HepG2 (cell line): Measurements from ENCODE around the gene NR2F1. TPM values are rescaled to one million over a fixed set of nuclear protein-coding genes. Genes with fewer than 3 reads are reported as not detected.

Source experiments
- EED ChIP-seq: sonication (generic); formaldehyde crosslinking; IDR thresholded peaks from 2 replicates; pipeline ENCODE4 v1.5.0; 2020; ENCODE audit warnings: mild to moderate bottlenecking, missing genetic modification reagents
- ETV5 ChIP-seq: IDR thresholded peaks from 2 replicates; pipeline ENCODE4 v1.6.1; 2018; ENCODE audit warnings: missing biosample characterization, missing genetic modification reagents, inconsistent platforms, borderline replicate concordance
- FOSL1 ChIP-seq: sonication (generic); formaldehyde crosslinking; IDR thresholded peaks from 2 replicates; pipeline ENCODE4 v1.9.0; 2021; ENCODE audit warnings: missing genetic modification reagents, borderline replicate concordance
- GABPA ChIP-seq, 2 experiments: IDR thresholded peaks; 2 replicates each; pipeline ENCODE4 v1.6.1; 2011 to 2016; ENCODE audit warnings: low read depth in 2 of 2, low read length in 1 of 2, missing biosample characterization in 1 of 2, missing genetic modification characterization in 1 of 2
- HNRNPLL ChIP-seq: fragments of 200-400 bp; formaldehyde crosslinking; IDR thresholded peaks from 2 replicates; pipeline ENCODE4 v1.6.1; 2017; ENCODE audit warnings: mild to moderate bottlenecking, low read depth, low read length; ENCODE audit not compliant: poor library complexity, severe bottlenecking
- NCOA2 ChIP-seq: sonication (generic); formaldehyde crosslinking; IDR thresholded peaks from 2 replicates; pipeline ENCODE4 v1.8.0; 2022; ENCODE audit warnings: inconsistent platforms
- NFRKB ChIP-seq: fragments of 450-650 bp; IDR thresholded peaks from 2 replicates; pipeline ENCODE4 v1.6.1; 2017
- RBAK ChIP-seq: sonication (generic); formaldehyde crosslinking; IDR thresholded peaks from 2 replicates; pipeline ENCODE4 v1.5.1; 2020; ENCODE audit warnings: mild to moderate bottlenecking, missing genetic modification reagents
- SRSF4 ChIP-seq: fragments of 200-400 bp; formaldehyde crosslinking; IDR thresholded peaks from one replicate; pipeline ENCODE4 v1.6.1; 2018; ENCODE audit warnings: mild to moderate bottlenecking, low read depth, low read length, moderate library complexity; ENCODE audit not compliant: poor library complexity, severe bottlenecking
- SUZ12 ChIP-seq: fragments of 150-350 bp; IDR thresholded peaks from 2 replicates; pipeline ENCODE4 v1.6.1; 2014; ENCODE audit warnings: low read depth, low read length
- ZNF224 ChIP-seq: sonication (generic); formaldehyde crosslinking; IDR thresholded peaks from 2 replicates; pipeline ENCODE4 v1.5.0; 2020; ENCODE audit warnings: mild to moderate bottlenecking, missing genetic modification reagents
- ZNF260 ChIP-seq: sonication (generic); formaldehyde crosslinking; IDR thresholded peaks from 2 replicates; pipeline ENCODE4 v1.4.0; 2020; ENCODE audit warnings: missing genetic modification reagents, low read depth, mild to moderate bottlenecking, borderline replicate concordance
- ZNF282 ChIP-seq: fragments of 450-650 bp; IDR thresholded peaks from 2 replicates; pipeline ENCODE4 v1.6.1; 2018; ENCODE audit not compliant: partially characterized antibody
- ZNF501 ChIP-seq: sonication (generic); formaldehyde crosslinking; IDR thresholded peaks from 2 replicates; pipeline ENCODE4 v1.5.1; 2020; ENCODE audit warnings: mild to moderate bottlenecking, moderate library complexity, missing genetic modification reagents
- ZNF703 ChIP-seq: sonication (generic); formaldehyde crosslinking; IDR thresholded peaks from 2 replicates; pipeline ENCODE4 v1.5.1; 2020; ENCODE audit warnings: missing genetic modification reagents, mild to moderate bottlenecking, moderate library complexity, borderline replicate concordance
- polyA plus RNA-seq, 8 experiments: library from polyadenylated mRNA; depleted of rRNA in 3 of 8; stranded (reverse) in 7 of 8; unstranded in 1 of 8; fragments of >200 nt; fragmentation: Illumina TruSeq in 4 of 8; extraction: Trizol in 4 of 8; gene quantifications; 2 replicates each; pipeline versions ENCODE4 v1.2.1 to v1.2.3, GENCODE V29; 2011 to 2016; ENCODE audit warnings: low read depth in 4 of 8, missing spikeins in 1 of 8, mixed read lengths in 1 of 8; ENCODE audit not compliant: insufficient read depth in 1 of 8
- total RNA-seq, 5 experiments: library from RNA; depleted of rRNA; stranded (reverse); fragments of >200 nt; fragmentation: Illumina TruSeq; extraction: Trizol; gene quantifications; 2 replicates each; pipeline ENCODE4 v1.2.3, GENCODE V29; 2016; ENCODE audit warnings: low read depth in 1 of 5
- TF ChIP-seq, protein P1 (sequence below): IDR thresholded peaks from 2 replicates; pipeline ENCODE4 v1.6.1; 2012; ENCODE audit warnings: low read length, improper control_type of control experiment
- TF ChIP-seq, protein P2 (sequence below): sonication (generic); formaldehyde crosslinking; IDR thresholded peaks from 2 replicates; pipeline ENCODE4 v1.4.0; 2020; ENCODE audit warnings: mild to moderate bottlenecking, missing genetic modification reagents
- TF ChIP-seq, protein P3 (sequence below): sonication (generic); formaldehyde crosslinking; IDR thresholded peaks from 2 replicates; pipeline ENCODE4 v1.5.0; 2020; ENCODE audit warnings: missing genetic modification reagents
- TF ChIP-seq, protein P4 (sequence below): sonication (generic); formaldehyde crosslinking; IDR thresholded peaks from 2 replicates; pipeline ENCODE4 v1.4.0; 2020; ENCODE audit warnings: low read depth, missing genetic modification reagents

NR2F1 gene
- total and polyA plus RNA-seq, 2 of the 13 experiments (the other 11 are each of a cell fraction or from before 2014, with no cell fraction given) = 17.1 to 59.7 TPM

DNA sequence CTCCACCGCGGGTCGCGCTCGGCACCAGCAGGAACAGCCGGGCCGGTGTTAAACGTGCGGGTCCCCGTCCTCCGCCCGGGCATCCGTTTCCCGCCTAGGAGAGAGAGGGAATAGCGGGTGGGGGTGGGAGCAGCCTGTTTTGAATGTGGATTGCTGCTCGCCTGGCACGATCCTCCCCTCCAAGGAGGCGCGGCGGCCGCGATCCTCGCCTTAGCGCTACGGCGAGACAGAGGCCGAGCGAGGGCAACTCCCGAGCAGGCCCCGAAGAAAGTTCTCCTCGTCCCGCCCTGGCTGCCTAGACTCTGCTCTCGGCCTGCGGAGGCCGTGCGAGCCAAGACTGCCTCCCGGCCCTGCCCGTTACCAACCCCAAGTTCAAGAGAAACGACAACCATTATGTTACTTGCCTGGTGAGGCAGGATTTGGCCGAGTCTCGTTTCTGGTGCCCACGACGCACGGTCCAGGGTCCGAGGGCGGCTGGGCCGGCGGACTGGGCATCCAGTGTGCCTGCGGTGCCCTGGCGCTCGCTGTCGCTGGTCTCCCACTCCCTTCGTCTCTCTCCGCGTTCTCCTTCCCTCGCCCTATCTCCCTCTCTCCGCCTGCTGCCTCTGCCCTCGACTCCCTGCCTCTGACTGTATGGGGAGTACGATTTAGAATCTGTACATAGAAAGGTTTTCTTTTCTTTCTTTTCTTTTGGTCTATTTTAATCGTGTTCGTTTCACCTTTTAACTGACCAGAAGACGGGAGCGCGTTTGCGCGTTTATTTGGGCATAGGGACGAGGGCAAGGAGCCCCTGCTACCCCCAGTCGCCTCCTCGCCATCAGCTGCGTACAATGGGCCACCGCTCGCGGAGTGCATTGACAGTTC is 2.7 kb upstream of the NR2F1 start (continued):
- TF ChIP-seq, protein P1, sequence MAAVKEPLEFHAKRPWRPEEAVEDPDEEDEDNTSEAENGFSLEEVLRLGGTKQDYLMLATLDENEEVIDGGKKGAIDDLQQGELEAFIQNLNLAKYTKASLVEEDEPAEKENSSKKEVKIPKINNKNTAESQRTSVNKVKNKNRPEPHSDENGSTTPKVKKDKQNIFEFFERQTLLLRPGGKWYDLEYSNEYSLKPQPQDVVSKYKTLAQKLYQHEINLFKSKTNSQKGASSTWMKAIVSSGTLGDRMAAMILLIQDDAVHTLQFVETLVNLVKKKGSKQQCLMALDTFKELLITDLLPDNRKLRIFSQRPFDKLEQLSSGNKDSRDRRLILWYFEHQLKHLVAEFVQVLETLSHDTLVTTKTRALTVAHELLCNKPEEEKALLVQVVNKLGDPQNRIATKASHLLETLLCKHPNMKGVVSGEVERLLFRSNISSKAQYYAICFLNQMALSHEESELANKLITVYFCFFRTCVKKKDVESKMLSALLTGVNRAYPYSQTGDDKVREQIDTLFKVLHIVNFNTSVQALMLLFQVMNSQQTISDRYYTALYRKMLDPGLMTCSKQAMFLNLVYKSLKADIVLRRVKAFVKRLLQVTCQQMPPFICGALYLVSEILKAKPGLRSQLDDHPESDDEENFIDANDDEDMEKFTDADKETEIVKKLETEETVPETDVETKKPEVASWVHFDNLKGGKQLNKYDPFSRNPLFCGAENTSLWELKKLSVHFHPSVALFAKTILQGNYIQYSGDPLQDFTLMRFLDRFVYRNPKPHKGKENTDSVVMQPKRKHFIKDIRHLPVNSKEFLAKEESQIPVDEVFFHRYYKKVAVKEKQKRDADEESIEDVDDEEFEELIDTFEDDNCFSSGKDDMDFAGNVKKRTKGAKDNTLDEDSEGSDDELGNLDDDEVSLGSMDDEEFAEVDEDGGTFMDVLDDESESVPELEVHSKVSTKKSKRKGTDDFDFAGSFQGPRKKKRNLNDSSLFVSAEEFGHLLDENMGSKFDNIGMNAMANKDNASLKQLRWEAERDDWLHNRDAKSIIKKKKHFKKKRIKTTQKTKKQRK = no peak
- TF ChIP-seq EED (CRISPR knock-in tag) = 0 out of 2 replicates have a peak, but pooled peaks have one; percentile 61
- no peak for TF ChIP-seq NFRKB
- no peak for TF ChIP-seq SRSF4
- TF ChIP-seq ZNF260 (CRISPR knock-in tag) = no peak
- no peak for TF ChIP-seq ZNF282
- TF ChIP-seq, protein P2, sequence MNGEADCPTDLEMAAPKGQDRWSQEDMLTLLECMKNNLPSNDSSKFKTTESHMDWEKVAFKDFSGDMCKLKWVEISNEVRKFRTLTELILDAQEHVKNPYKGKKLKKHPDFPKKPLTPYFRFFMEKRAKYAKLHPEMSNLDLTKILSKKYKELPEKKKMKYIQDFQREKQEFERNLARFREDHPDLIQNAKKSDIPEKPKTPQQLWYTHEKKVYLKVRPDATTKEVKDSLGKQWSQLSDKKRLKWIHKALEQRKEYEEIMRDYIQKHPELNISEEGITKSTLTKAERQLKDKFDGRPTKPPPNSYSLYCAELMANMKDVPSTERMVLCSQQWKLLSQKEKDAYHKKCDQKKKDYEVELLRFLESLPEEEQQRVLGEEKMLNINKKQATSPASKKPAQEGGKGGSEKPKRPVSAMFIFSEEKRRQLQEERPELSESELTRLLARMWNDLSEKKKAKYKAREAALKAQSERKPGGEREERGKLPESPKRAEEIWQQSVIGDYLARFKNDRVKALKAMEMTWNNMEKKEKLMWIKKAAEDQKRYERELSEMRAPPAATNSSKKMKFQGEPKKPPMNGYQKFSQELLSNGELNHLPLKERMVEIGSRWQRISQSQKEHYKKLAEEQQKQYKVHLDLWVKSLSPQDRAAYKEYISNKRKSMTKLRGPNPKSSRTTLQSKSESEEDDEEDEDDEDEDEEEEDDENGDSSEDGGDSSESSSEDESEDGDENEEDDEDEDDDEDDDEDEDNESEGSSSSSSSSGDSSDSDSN = peak; percentile 85
- no peak for TF ChIP-seq ETV5 (CRISPR knock-in tag)
- 0 out of 2 replicates have a peak, but pooled peaks have one; percentile 8 for TF ChIP-seq NCOA2
- TF ChIP-seq SUZ12 = no peak
- TF ChIP-seq ZNF703 (CRISPR knock-in tag) = no peak
- TF ChIP-seq, protein P3, sequence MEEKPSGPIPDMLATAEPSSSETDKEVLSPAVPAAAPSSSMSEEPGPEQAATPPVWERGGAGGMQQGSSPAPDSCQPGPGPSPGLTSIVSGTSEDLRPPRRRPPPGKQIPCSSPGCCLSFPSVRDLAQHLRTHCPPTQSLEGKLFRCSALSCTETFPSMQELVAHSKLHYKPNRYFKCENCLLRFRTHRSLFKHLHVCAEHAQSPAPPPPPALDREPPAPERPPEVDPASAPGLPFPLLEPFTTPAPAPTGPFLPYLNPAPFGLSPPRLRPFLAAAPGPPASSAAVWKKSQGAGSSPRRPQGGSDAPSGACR (CRISPR knock-in tag) = no peak
- TF ChIP-seq GABPA (IDR thresholded peaks at IDR 0.05; ENCODE audit: low read depth, low read length) = no peak
- TF ChIP-seq GABPA (CRISPR knock-in tag; IDR thresholded peaks at IDR 0.05; ENCODE audit: low read depth) = no peak
- TF ChIP-seq HNRNPLL = no peak
- no peak for TF ChIP-seq RBAK (CRISPR knock-in tag)
- TF ChIP-seq ZNF501 (CRISPR knock-in tag) = no peak; the same call in 1 of the 2 replicates
- no peak for TF ChIP-seq ZNF224 (CRISPR knock-in tag)
- TF ChIP-seq, protein P4, sequence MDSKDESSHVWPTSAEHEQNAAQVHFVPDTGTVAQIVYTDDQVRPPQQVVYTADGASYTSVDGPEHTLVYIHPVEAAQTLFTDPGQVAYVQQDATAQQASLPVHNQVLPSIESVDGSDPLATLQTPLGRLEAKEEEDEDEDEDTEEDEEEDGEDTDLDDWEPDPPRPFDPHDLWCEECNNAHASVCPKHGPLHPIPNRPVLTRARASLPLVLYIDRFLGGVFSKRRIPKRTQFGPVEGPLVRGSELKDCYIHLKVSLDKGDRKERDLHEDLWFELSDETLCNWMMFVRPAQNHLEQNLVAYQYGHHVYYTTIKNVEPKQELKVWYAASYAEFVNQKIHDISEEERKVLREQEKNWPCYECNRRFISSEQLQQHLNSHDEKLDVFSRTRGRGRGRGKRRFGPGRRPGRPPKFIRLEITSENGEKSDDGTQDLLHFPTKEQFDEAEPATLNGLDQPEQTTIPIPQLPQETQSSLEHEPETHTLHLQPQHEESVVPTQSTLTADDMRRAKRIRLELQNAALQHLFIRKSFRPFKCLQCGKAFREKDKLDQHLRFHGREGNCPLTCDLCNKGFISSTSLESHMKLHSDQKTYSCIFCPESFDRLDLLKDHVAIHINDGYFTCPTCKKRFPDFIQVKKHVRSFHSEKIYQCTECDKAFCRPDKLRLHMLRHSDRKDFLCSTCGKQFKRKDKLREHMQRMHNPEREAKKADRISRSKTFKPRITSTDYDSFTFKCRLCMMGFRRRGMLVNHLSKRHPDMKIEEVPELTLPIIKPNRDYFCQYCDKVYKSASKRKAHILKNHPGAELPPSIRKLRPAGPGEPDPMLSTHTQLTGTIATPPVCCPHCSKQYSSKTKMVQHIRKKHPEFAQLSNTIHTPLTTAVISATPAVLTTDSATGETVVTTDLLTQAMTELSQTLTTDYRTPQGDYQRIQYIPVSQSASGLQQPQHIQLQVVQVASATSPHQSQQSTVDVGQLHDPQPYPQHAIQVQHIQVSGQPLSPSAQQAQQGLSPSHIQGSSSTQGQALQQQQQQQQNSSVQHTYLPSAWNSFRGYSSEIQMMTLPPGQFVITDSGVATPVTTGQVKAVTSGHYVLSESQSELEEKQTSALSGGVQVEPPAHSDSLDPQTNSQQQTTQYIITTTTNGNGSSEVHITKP (CRISPR knock-in tag) = no peak
- no peak for TF ChIP-seq FOSL1
